Astrocyte of the spinal cord (primary cell): ENCODE results near the gene ADGRV1.
A peak's percentile ranks its signal among the peaks of the same experiment; 100 is the strongest.

Source experiments
- DNase-seq: peaks from one replicate; pipeline ENCODE4 v3.0.0; 2011; ENCODE audit warnings: low read depth, low spot score
- H3K4me3 ChIP-seq: 2 replicates; pipeline ENCODE4 v1.5.1; 2011; ENCODE audit warnings: low read depth, mild to moderate bottlenecking, low read length, moderate library complexity
- CTCF ChIP-seq: IDR thresholded peaks from 2 replicates; pipeline ENCODE4 v1.5.1; 2012; ENCODE audit warnings: low read depth, mild to moderate bottlenecking, low read length, inconsistent platforms
- in situ Hi-C: cut with HindIII; loops from 2 replicates; pipeline ENCODE4 v1.10.0; 2017; ENCODE audit warnings: low sequenced_read_pairs

Gene ADGRV1

GRCh38 chr5:90641528-90641927 is 82.9 kb downstream of the ADGRV1 start:
- in situ Hi-C loops = no loop called here
- TF ChIP-seq CTCF = no peak
- H3K4me3 ChIP-seq = no peak overlapping the region
- DNase-seq = no peak

DNA sequence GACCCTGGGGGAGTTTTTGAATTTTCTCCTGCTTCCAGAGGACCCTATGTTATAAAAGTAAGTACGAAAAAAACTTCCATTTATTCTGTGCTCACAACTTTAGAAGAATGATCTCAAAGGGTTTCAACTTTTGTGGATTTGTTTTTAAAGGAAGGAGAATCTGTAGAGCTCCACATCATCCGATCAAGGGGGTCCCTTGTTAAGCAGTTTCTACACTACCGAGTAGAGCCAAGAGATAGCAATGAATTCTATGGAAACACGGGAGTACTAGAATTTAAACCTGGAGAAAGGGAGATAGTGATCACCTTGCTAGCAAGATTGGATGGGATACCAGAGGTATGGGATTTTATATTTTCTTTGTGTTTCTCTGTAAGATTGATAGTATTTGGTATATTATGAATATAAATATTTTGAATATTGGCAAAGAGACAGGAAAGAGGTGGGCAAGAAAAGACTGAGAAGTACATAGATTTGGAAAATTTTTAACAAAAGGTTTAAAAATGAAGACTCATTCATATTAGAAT is 84.2 kb downstream of the ADGRV1 start:
- TF ChIP-seq CTCF = no peak
- in situ Hi-C loops = no loop called here
- DNase-seq = no peak
- H3K4me3 ChIP-seq = no peak overlapping the region

DNA sequence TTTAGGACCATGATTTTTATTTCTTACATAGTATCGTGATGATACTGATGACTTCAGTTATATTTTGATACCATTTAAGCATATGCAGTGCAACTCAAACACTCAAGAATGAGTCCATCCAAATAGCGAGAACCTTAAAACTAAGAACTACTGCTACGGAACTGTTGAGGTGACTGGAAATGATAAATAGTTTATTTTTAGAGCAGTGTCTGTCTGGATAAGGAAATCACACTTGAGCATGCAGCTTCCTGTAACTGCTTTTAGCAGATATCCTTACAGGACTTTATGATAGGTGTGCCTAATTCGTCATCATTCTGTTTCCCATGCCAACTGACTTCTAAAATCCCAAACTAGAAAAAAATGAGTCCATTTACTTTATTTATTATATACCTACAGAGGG is 85.5 kb downstream of the ADGRV1 start:
- no peak overlapping the region for H3K4me3 ChIP-seq
- in situ Hi-C loops = no loop called here
- DNase-seq = no peak
- TF ChIP-seq CTCF = no peak

- peak; percentile 47 for DNase-seq
- in situ Hi-C loops = no loop called here
- TF ChIP-seq CTCF = no peak
Observed at GRCh38 chr5:90645024-90645610, 86.5 kb downstream of the ADGRV1 start.

GRCh38 chr5:90650767-90651166 is 92.2 kb downstream of the ADGRV1 start:
- in situ Hi-C loops = no loop called here

More at GRCh38 chr5:90645024-90645610, 86.5 kb downstream of the ADGRV1 start:
- no peak overlapping the region for H3K4me3 ChIP-seq

DNA sequence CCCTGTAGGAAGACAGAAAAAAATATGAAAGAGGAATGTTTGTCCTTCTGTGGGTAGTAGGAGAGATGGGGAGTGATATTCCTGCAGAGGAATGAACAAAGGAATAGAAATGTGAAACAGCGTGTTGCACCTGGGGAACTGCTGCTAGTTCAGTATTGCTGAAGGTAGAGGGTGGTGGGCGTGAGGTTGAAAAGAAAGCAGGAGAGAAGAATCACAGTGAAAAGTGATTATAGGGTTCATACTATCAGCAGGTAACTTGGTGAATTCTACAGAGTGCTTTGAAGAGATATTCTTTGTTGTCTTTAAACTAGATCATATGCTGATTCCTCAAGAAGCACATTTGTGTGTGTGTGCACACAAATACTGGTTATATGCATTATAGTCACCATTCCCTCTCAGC is 95.6 kb downstream of the ADGRV1 start:
- in situ Hi-C loops = no loop called here
- no peak for TF ChIP-seq CTCF
- no peak for DNase-seq
- no peak overlapping the region for H3K4me3 ChIP-seq

More at GRCh38 chr5:90650767-90651166, 92.2 kb downstream of the ADGRV1 start:
- no peak for DNase-seq
- H3K4me3 ChIP-seq = no peak overlapping the region
- TF ChIP-seq CTCF = no peak
